ENCODE data around the gene ELMO2.
A peak's percentile ranks its signal among the peaks of the same experiment; 100 is the strongest.

The ELMO2 gene

GRCh38 chr20:46342010-46342378 lies 64.4 kb downstream of the ELMO2 start:
- DNase-seq, result no peak
- intact Hi-C loops (cut with DNase I), result no loop called here

GRCh38 chr20:46341074-46342009 lies 65.1 kb downstream of the ELMO2 start:
- peak in 2 of 10 donors; percentile 37 to 65 for DNase-seq
- intact Hi-C loops (cut with DNase I), result no loop called here

- intact Hi-C loops (cut with DNase I), result no loop called here
- DNase-seq, result no peak
Measured at GRCh38 chr20:46339037-46339436, 67.4 kb downstream of the ELMO2 start.

- DNase-seq, result no peak
- intact Hi-C loops (cut with DNase I), result no loop called here
Measured at GRCh38 chr20:46336735-46337134, 69.7 kb downstream of the ELMO2 start.

- intact Hi-C loops (cut with DNase I), result no loop called here
- DNase-seq, result no peak
Measured at GRCh38 chr20:46334303-46334904, 72.0 kb downstream of the ELMO2 start.

GRCh38 chr20:46333161-46333991 lies 73.0 kb downstream of the ELMO2 start:
- intact Hi-C loops (cut with DNase I), result no loop called here
- DNase-seq, result no peak

- DNase-seq, result peak in 1 of 10 donors; percentile 84
- intact Hi-C loops (cut with DNase I), result no loop called here
Measured at GRCh38 chr20:46332373-46333160, 73.8 kb downstream of the ELMO2 start.

GRCh38 chr20:46331611-46332361 lies 74.6 kb downstream of the ELMO2 start:
- no peak for DNase-seq
- intact Hi-C loops (cut with DNase I), result no loop called here

- DNase-seq, result no peak
- intact Hi-C loops (cut with DNase I), result no loop called here
Measured at GRCh38 chr20:46330831-46331371, 75.5 kb downstream of the ELMO2 start.

- intact Hi-C loops (cut with DNase I), result no loop called here
- DNase-seq, result no peak
Measured at GRCh38 chr20:46330072-46330763, 76.2 kb downstream of the ELMO2 start.

GRCh38 chr20:46328200-46328882 lies 78.1 kb downstream of the ELMO2 start:
- no peak for DNase-seq
- intact Hi-C loops (cut with DNase I), result no loop called here

- no peak for DNase-seq
Measured at GRCh38 chr20:46327557-46327956, 78.9 kb downstream of the ELMO2 start.

GRCh38 chr20:46325789-46326188 lies 80.6 kb downstream of the ELMO2 start:
- no peak for DNase-seq
- intact Hi-C loops (cut with DNase I), result no loop called here

More at GRCh38 chr20:46327557-46327956, 78.9 kb downstream of the ELMO2 start:
- intact Hi-C loops (cut with DNase I), result no loop called here

- intact Hi-C loops (cut with DNase I), result no loop called here
Measured at GRCh38 chr20:46324960-46325703, 81.3 kb downstream of the ELMO2 start.

GRCh38 chr20:46324379-46324778 lies 82.0 kb downstream of the ELMO2 start:
- intact Hi-C loops (cut with DNase I), result no loop called here
- no peak for DNase-seq

More at GRCh38 chr20:46324960-46325703, 81.3 kb downstream of the ELMO2 start:
- DNase-seq, result no peak

GRCh38 chr20:46323557-46323956 lies 82.9 kb downstream of the ELMO2 start:
- intact Hi-C loops (cut with DNase I), result no loop called here
- DNase-seq, result no peak

- DNase-seq, result no peak
- intact Hi-C loops (cut with DNase I), result no loop called here
Measured at GRCh38 chr20:46322641-46323040, 83.8 kb downstream of the ELMO2 start.
